GM12873 (cell line): ENCODE measurements around the gene ADAMTS18.

ENCODE experiments used
- TF ChIP-seq, protein P1 (sequence below): IDR thresholded peaks from 2 replicates; pipeline ENCODE4 v1.5.1; 2012; ENCODE audit warnings: low read depth, mild to moderate bottlenecking, moderate library complexity, low read length, control low read depth; ENCODE audit not compliant: insufficient read depth; ENCODE audit errors: missing control alignments

The ADAMTS18 gene

DNA sequence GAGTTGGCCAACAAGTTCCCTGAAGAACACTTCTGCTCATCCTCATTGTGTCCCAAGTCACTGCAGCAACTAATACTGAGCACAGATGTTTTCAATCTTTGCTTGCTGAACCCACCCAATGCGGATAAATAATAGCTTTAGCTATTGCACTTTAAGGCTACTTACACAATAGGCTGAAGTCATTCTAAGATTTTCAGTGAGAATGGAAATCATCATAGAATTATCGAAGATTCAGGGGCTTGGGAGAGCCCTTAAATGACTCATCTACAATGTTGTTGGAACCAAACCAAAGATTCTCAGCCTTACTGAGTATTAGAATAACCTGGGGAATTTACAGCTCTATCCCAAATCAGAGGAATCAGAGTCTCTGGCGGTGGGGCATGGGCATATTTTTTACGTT is 184.4 kb downstream of the ADAMTS18 start:
- TF ChIP-seq, protein P1, sequence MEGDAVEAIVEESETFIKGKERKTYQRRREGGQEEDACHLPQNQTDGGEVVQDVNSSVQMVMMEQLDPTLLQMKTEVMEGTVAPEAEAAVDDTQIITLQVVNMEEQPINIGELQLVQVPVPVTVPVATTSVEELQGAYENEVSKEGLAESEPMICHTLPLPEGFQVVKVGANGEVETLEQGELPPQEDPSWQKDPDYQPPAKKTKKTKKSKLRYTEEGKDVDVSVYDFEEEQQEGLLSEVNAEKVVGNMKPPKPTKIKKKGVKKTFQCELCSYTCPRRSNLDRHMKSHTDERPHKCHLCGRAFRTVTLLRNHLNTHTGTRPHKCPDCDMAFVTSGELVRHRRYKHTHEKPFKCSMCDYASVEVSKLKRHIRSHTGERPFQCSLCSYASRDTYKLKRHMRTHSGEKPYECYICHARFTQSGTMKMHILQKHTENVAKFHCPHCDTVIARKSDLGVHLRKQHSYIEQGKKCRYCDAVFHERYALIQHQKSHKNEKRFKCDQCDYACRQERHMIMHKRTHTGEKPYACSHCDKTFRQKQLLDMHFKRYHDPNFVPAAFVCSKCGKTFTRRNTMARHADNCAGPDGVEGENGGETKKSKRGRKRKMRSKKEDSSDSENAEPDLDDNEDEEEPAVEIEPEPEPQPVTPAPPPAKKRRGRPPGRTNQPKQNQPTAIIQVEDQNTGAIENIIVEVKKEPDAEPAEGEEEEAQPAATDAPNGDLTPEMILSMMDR: no peak

DNA sequence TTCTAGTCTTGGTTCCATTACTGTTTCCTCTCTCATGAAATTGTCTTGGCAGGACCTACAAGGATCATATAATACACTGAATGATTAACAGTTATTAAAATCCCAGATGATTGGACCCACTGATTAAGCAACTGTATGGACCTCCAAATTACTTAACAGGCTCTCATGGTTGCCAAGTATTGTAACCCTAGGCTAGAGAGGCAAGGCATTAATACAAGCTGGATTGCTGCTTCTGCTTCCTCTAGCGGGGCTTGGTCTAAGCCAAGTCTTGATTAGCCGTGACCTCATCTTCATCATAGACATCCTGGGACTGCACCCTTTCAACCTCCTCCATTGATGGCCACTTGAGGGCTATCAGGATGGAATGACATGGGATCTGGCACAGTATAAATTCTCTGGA is 188.7 kb downstream of the ADAMTS18 start:
- TF ChIP-seq, protein P1: no peak

DNA sequence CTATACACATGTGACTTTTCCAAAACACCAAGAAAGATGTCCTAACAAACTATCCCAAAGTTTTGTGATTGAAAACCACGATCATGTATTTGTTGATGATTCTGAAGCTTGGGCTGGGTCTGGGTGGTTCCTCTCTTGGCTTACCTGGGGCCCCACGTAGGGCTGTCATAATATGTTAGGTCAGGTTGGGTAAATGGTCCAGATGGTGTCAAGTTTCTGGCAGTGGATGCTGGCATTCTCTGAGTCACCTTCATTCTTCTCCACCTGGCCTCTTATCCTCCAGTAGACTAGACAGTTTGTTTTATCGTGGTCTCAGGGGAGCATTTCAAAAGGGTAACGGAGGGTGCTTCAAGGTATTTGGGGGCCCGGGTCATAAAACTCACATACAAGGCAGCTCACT is 196.2 kb downstream of the ADAMTS18 start:
- TF ChIP-seq, protein P1: no peak

DNA sequence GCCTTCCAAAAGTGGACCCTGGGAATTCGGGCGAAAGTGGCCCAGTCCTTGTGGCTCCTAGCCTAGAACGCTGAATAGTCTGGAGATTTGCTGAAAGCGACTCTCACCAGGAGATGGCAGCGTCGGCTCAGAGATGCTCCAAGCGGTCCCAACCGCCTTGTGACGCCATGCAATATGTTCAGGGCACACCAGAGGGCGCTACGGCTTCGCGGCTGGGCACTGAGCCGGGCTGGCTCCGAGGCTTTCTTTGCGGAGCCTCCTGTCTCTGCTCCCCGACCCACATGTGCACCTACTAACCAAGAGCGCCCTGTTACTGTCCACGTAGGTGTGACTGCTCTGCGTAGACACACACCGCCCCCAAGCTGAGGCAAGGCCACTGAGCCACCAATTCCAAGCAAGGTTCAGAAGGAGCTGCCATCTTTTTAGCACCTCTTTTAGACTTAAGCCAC is 198.7 kb downstream of the ADAMTS18 start:
- TF ChIP-seq, protein P1: peak; percentile 100

DNA sequence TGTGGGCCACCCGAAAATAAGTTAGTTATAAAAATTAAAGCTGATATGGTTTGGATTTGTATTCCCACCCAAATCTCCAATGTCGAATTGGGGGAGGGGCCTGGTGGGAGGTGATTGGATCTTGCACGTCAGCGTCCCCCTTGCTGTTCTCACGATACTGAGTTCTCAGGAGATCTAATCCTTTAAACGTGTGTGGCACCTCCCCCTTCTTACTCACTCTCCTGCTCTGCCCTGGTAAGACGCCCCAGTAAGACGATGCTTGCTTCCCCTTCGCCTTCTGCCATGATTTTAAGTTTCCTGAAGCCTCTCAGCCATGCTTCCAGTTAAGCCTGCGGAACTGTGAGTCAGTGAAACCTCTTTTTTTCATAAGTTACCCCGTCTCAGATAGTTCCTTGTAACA is 200.2 kb downstream of the ADAMTS18 start:
- TF ChIP-seq, protein P1: no peak

DNA sequence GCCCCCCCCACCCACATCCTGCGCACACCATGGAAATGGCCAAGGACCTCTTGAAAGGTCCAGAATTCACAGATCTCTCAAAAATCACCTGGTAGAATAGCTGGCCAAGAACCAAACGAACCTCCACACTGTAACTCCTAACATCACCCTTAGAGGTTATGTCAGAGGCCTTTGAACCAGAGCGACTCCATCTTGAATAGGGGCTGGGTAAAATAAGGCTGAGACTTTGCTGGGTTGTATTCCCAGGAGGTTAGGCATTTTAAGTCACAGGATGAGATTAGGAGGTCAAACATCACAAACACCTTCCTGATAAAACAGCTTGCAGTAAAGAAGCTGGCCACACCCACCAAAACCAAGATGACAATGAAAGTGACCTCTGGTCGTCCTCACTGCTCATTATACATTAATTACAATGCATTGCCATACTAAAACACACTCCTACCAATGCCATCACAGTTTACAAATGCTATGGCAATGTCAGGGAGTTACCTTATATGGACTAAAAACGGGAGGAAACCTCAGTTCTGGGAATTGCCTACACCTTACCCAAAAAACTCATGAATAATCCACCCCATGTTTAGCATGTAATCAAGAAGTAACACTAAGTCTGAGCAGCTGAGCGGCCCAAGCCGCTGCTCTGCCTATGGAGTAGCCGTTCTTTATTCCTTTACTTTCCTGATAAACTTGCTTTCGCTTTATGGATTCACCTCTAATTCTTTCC is 200.9 kb downstream of the ADAMTS18 start:
- TF ChIP-seq, protein P1: no peak
